GM19467 (cell line): Measurements from ENCODE around the gene MYPN.
"Not testable (repeated sequence)": the region's sequence is repeated elsewhere in the genome, so short reads cannot be mapped to it uniquely, and the experiment has no call there.

Source experiments
- ATAC-seq: cut with Tn5 transposase; IDR thresholded peaks from one replicate; pipeline ENCODE4 v1.9.1; 2021; ENCODE audit warnings: mild to moderate bottlenecking, moderate library complexity; ENCODE audit not compliant: unreplicated experiment

MYPN gene

DNA sequence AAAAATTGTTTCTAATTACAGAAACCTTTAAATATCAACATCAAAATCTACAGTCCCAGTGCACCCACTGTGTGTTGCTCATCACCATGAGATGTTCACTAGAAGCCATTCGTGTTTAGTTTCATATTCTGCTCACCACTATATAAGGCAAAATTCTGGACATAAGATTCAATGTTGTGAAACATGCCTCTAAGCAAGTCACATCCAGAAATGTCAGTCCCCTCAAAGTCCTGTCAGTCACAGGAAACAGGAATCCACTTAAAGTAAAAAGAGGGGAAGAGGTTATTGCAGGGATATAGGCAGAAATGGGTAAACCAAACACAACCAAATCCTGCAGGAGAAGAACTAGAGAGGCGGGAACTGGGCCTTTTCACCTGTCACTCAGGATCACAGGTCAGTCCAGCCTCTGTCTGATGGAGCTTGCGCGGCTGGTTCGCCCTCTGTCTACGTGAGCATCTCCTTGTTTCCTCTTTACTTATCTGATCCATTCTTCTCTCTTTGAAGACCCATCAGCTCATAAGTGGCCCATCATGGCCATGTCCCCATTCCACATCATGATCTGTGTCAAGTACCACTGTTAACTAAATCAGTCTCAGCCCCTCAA, 58.4 kb downstream of the MYPN start:
- ATAC-seq: no peak

DNA sequence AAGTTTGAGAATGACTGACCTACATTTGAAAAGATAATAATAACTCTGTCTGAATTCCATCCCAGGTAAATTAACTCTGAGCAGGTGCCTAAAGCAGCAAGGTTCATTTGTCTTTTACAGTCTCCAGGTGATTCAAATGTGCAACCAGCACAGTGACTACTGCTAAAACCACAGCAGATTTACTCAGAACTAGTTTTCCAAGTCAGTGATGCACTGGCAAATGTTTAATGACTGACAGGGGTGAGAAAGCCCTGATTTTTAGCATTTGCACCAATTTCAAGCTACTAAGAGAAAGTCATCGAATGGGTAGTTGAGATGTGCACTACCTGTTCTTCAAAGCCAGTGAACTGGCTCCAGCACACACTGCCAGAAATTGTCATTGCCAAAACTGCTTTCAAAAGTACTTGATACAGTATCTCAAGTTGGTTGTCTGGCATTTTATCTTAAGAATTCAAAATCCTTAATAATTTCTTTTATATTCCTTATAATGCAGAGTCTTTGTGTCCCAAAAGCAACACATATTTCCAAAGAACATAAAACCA, 62.3 kb downstream of the MYPN start:
- ATAC-seq: no peak

DNA sequence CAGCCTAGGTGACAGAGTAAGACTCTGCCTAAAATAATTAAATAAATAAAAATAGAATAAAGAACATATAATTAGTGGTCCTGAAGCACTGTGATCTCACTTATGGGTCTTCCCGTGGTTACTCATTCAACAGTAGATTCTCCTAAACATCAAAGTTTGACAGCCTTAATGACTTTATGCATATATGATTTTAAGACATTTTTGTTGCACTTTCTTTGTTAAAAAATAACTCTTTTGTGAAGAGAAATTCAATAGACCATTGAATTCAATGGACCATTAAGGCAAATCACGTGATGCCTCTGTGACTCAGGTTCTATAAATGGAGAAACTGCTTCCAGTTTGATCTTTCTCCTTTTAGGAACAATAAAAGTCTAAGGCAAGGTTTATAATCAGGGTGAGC, 63.0 kb downstream of the MYPN start:
- ATAC-seq: no peak

DNA sequence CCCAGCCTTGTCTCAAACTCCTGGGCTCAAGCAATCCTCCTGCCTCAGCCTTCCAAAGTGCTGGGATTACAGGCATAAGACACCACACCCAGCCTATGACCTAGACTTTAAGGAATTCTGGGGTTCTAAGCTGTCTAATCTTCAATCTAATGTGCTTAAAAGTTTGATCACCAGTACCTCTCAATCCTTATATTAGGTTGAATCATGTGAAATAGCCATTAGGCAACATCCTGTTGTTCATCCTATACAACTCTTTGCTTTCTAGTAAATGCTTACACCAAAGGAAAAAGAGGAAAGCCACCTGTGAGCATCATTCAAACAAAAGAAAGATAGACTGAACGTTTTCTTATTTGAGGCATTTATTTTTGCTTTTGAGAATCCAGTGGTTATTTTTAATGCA, 66.7 kb downstream of the MYPN start:
- no peak for ATAC-seq

DNA sequence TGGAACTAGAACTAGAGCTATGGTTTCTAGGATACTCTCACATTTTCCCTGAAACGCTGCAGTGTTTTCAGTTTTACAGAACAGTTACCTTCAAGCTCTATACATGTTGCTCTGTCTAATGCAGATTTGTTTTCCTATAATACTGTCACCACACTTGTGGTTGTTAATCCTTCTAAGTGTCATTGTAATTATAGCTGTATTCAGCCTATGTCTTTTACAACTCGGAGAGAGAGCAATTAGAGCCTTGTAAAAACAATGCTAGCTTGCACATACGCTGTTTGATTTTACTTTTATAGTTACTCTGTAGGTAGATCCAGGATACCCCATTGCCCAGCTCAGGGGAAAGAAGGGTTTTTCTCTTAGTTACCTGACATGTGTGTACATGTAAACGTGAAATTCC, 67.5 kb downstream of the MYPN start:
- ATAC-seq: no peak

DNA sequence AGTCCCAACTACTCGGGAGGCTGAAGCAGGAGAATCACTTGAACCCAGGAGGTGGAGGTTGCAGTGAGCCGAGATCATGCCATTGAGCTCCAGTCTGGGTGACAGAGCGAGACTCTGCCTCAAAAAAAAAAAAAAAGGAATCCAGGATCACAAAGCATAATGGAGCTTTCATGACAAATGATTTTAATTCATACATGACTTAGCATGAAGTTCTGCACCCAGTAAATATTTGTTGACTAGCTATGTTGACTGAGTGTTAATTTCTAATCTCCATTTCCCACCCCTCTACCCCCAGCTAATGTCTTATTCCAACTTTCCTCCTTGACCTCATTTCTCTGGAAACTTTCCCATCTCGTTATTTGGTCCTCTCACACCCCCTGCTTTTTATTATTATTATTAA, 69.3 kb downstream of the MYPN start:
- ATAC-seq: no peak

DNA sequence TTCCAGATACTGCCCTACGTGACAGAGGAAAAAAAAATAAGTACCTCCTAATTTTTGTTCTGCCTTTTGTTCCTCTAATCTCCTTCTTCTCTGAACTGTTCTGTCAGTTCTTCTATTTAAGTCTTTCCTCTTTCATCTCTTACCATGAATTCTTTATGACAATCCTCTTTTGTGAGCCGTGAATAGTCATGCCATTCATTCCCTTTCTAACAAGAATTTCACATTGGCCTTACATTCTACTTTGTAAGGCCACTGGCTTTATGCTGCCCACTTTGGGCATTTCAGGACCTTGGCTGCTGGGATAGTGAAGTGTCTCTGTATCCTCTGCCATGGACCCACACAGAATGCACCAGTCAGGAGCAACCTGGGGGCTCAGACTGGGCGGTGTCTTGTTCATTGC, 69.7 kb downstream of the MYPN start:
- ATAC-seq: no peak

DNA sequence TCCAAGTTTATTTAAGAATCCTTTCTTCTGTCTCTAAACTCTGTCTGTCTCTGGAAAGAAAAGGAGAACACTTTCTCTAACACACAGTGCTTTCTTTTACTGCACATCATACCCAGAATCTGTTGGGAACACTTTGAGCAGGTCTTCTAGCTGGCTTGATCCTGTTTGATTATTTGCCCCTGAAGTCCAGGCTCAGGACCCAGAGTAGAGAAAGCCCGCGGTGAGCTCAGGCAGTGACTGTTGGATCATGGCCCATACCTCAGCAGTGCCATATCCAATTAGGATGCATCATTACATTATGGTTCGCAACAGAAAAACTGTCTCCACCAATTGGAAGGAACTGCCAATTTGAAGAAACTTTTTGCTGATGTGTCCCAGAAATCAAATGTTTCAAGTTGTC, 71.2 kb downstream of the MYPN start:
- ATAC-seq: no peak

DNA sequence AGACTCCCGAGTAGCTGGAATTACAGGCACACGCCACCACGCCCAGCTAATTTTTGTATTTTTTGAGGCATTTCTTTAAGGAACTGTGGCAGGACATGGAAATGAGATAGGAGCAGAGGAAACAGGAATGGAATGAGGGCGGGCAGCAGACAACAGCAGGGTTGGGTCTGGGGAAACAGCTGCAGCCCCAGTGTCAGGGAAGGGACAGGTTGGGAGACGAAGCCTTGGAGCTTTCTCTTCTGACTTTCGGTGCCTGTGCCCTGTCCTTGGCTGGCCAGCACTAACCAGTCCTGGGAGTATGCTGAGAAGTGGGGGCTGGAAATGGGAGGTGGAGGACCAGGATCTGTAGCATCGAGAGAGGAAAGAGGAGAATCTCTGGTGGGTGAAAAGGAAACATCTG, 75.3 kb downstream of the MYPN start:
- ATAC-seq: no peak

DNA sequence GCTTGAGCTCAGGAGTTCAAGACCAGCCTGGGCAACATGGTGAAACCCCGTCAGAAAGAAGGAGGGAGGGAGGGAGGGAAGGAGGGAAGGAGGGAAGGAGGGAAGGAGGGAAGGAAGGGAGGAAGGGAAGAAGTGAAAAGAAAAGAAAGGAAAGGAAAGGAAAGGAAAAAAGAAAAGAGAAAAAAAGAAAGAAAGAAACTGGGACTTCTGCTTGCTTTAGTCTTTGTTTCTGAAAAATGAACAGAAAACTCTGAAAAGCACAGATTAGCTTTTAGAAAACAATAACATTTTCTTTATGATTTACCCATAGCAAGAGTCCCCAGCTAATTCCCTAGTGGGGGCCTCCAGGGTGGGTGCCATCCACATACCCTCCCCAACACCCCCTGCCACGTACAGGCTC, 75.8 kb downstream of the MYPN start:
- no peak for ATAC-seq

DNA sequence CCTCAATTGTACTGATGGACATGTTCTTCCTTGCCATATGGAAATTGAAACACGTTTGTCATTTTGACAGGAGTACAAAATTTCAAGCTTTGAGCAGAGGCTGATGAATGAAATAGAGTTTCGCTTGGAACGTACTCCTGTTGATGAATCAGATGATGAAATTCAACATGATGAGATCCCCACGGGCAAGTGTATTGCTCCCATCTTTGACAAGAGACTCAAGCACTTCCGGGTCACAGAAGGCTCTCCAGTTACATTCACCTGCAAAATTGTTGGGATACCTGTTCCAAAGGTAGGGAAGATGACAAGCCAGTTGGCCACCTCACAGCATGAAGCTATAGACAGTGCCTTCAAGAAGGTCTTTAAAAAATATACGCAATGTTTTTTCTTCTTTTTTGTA, 79.5 kb downstream of the MYPN start:
- no peak for ATAC-seq

DNA sequence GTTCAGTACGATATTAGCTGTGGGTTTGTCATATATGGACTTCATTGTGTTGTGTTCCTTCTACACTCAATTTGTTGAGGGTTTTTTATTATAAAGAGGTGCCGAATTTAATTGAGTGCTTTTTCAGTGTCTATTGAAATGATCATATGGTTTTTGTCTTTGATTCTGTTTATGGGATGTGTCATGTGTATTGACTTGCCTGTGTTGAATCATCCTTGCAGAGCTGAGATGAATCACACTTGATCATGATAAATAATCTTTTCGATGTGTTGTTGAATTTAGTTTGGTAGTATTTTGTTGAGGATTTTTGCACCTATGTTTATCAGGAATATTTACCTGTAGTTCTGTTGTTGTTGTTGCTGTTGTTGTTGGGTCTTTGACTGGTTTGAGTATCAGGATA, 82.8 kb downstream of the MYPN start:
- no peak for ATAC-seq

DNA sequence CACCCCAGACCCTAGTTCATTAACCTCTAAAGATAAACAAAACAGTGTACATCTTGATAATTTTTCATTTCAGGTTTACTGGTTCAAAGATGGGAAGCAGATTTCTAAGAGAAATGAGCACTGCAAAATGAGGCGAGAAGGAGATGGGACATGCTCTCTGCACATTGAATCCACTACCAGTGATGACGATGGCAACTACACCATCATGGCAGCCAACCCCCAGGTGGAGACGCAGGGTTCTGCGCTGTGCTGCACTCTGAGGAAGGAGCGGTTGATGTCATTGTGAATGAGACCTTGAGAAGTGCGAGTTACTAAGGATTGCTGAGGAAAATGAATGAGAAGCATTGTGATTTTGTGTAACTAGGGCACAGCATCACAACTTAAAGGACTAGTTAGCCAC, 85.0 kb downstream of the MYPN start:
- ATAC-seq: no peak

DNA sequence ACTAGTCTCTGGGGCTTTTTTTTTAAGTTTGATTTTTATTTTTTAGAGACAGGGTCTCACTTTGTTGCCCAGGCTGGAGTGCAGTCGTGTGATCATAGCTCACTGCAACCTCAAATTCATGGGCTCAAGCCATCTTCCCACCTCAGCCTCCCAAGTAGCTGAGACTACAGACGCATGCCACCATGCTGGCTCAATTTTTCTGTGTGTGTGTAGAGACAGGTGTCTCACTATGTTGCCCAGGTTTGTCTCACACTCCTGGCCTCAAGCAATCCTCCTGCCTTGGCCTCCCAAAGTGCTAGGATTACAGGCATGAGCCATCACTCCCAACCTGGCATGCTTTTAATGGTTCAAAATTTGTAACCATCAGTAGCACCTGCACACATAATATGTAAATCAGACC, 86.5 kb downstream of the MYPN start:
- not testable (repeated sequence) for ATAC-seq

DNA sequence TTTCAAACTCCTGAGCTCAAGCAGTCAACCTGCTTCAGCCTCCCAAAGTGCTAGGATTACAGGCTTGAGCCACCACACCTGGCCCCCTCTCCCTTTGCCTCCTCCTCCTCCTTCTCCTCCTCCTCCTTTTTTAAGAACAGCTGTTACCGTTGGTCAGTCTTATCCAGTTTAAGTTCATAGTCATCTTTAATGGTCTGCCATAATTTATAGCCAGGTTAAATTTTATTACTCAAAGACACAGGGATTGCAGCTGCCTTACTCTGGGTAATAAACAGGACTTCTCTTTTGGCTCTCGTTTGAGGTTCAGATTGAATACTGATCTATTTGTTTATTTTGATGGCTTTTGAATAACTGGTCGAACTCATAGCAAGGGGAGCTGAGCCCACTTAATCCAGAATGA, 87.4 kb downstream of the MYPN start:
- ATAC-seq: no peak

DNA sequence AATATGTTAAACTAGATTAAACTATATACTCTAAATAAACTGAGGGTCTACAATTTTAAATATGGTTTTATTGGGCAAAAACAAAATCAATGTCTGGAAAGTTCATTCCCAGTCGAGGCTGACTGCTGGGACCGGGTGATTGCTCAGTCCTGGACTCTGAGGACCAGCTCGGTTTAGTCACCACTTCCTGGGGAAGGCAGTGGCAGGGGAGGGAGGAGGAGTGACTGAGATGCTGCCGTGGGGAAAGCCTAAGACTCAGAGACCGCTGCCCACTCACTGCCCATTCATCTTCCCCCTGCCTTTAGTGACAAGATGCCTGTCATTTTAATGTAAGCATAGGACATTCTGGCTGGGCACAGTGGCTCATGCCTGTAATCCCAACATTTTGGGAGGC, 93.7 kb downstream of the MYPN start:
- no peak for ATAC-seq

DNA sequence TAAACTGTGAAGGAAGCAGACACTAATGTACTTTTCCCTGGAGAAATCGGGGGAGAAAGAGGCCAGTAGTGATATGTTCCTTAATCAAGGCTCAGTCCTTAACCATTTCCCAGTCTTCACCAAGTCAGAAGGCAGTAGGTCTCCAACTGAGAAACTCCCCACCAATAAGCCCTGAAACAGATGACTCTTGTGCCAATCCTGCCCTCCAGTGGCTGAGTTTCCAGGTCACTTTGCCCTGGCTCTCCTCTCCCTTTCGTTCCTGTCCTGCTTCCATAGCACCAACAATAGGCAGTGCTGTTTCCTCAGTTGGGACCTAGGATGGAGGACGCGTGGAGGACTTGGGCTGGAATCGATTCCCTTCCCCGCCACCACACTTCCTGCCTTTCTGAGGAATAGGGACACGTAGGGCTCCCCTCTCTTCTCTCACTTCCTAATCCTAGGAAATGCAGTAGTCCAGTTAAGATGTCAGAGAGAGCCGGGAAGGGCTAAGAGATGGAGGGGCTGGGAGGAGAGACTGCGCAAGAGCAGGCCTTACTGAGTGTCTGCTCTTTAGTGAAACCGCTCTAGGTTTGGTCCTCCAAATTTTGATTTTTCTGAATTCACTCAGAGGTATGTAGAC, 99.2 kb downstream of the MYPN start:
- ATAC-seq: no peak

DNA sequence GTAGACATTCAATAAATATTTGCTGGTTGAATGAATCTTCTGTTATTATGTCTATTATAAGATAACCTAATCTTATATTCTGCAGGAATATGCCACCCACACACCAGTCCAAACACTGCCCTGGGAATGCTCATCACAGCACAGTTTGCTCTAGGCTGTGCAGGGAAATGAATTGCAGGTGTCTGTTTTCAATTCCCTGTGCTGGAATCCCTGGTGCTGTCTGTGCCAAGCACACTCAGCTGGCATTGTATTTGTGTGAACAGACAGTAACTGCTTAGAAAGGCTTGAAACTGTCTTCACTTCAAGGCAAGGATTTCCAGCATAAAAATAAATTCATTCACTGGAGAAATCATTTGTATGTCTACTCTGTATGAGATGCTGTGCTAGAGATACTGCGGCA, 102.4 kb downstream of the MYPN start:
- ATAC-seq: no peak

DNA sequence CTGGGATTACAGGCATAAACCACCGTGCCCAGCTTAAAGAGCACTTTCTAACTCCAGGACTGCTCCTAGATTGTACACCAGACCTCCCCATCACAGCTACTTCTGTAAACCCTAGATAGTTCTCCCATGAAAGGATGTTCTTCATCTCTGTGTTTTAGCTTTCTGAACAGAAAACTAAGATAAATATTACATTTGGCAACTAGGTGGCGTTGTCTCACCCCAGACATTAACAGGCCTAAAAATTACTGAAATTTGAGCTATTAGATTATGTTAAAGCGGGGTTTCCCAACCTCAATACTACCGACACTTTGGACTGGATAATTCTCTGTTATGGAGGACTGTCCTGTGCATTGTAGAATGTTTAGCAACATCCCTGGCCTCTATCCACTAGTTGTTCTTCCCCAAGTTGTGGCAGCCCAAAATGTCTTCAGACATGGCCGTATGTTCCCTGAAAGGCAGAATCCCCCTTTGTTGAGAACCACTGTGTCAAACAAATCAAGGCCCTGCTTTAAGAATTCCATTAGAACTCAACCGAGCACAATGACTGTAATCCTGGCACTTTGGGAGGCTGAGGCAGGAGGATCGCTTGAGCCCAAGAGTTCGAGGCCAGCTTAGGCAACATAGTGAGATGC, 103.5 kb downstream of the MYPN start:
- ATAC-seq: no peak

DNA sequence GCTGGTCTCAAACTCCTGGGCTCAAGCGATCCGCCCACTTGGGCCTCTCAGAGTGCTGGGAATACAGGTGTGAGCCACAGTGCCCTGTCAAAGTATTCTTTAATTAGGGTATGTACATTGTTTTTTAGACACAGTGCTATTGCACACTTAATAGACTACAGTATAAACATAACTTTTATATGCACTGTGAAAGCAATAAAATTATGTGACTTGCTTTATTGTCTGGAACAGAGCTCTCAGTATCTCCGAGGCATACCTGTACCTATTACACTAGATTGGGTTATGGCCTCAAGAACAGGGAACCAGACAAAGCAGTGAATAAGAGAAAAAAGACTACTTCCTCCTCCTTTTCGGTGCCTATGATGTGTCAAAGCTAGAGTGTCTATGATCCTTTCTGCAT, 109.5 kb downstream of the MYPN start:
- no peak for ATAC-seq

DNA sequence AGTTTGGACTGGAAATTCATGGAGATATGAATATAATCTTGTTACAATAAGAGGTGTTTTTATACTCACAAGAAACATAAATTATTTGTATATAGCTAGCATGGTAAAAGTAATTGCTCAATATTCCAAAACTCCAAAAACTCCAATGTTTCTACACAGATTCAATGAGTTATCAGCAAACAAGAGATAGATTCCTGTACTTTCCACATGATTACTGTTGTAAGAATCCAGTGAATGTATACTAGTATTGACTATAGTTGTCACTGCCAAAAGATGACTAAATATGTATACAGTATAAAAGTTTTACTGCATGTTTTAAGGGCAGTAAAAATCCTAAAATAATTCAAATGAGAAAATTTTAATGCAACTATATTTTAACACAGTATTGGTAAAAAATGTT, 111.9 kb downstream of the MYPN start:
- ATAC-seq: no peak

DNA sequence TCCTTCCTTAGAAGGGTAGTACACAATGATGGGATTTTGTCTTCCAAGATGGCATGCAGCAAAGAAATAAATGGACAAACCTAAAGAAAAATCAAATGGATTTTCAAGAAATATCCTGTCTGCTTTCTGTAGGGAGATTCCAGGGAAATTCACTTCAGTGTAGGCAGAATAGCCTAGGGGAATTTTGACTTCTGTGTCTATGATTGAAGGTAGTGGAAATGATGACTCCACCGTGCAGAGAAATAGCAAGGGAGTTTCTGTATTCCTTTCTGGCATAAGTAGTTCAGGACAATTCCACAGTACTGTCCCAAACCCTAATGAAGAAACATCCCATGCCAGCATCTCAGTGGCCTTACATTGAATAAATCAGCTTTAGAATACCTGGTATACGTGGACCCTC, 113.1 kb downstream of the MYPN start:
- no peak for ATAC-seq
